GM12891 (cell line): ENCODE measurements around the gene ZNF133.

Experiments used
- PAX5 ChIP-seq: IDR thresholded peaks from 2 replicates; pipeline ENCODE4 v1.6.1; 2011; ENCODE audit warnings: low read length, moderate library complexity, mild to moderate bottlenecking; ENCODE audit not compliant: insufficient read depth, severe bottlenecking
- POLR2A ChIP-seq: IDR thresholded peaks from 2 replicates; pipeline ENCODE4 v1.6.1; 2011; ENCODE audit warnings: low read depth, low read length, control low read depth
- POLR2AphosphoS5 ChIP-seq: IDR thresholded peaks from 2 replicates; pipeline ENCODE4 v1.6.1; 2011; ENCODE audit warnings: low read depth, low read length, control low read depth
- SPI1 ChIP-seq: IDR thresholded peaks from 2 replicates; pipeline ENCODE4 v1.6.1; 2011; ENCODE audit warnings: low read depth, low read length, control low read depth
- TAF1 ChIP-seq: IDR thresholded peaks from 2 replicates; pipeline ENCODE4 v1.6.1; 2011; ENCODE audit warnings: low read depth, low read length, control low read depth

- TF ChIP-seq POLR2A (no peak), POLR2AphosphoS5 (no peak), TAF1 (no peak), SPI1 (no peak), PAX5 (no peak)
These were observed 17.2 kb upstream of the ZNF133 start for GRCh38 chr20:18271160-18271559.
